ENCODE data around the gene PHIP.
"Not testable (repeated sequence)": the region's sequence is repeated elsewhere in the genome, so short reads cannot be mapped to it uniquely, and the experiment has no call there.

PHIP gene

DNA sequence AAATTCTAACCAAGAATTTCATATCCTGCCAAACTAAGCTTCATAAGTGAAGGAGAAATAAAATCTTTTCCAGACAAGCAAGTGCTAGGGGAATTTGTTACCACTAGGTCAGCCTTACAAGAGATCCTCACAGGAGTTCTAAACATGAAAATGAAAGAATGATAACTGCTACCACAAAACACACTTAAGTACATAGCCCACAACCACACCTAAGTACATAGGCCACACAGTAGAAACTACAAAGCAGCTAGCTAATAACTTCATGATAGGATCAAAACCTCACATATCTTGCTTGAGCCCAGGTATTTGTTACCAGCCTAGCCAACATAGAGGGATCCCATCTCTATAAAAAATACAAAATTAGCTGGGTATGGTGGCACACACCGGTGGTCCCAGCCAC lies 160.3 kb downstream of the PHIP start:
- DNase-seq, result no peak

DNA sequence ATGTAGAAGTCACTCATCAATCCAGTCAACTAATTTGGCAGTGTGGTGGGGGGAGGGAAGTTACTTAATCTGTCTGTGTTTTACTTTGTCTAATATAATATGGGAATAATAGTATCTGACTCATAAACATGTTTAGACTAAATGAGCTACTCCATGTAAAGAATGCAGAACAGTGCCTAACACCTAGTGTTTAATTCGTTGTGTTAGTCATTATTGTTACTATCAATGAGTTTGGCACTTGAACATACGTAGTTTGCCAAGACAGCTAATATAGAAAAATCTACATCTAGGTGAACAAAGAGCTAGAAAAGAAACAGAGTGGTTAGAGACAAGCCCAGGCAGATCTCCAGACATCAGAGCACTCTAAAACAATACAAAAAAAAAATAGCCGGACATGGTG lies 161.6 kb downstream of the PHIP start:
- no peak for DNase-seq

GRCh38 chr6:78911218-78911940 lies 166.7 kb downstream of the PHIP start:
- DNase-seq, result no peak

DNA sequence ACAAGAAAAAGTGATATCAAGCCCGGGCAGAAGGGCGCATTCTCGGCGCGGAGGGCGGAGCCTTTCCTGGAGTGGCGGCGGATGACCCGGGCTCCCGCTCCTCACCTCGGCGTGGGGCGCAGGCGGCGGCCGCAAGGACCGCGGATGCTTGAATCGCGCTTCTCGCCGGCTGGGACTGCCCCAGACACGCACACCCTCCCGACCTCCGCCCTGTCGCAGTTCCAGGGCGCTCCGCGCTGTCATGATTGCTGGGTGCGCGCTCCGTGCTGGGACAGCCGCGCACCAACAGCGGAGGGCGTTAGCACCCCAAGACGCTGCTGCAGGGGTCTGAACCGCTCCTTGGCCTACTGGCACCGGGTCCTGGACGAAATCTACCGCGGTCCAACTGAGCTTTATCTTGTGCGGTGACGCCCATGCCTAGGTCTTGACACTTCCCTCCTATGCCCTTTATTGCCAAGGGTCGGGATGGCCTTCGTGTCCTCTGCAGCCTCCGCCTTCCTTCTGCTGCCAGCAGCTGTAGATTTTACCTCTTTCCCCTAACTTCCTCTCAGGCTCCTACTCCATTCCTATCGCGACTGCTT lies 167.4 kb downstream of the PHIP start:
- DNase-seq, result no peak

- DNase-seq, result no peak
Measured at GRCh38 chr6:78910010-78910409, 168.0 kb downstream of the PHIP start.

DNA sequence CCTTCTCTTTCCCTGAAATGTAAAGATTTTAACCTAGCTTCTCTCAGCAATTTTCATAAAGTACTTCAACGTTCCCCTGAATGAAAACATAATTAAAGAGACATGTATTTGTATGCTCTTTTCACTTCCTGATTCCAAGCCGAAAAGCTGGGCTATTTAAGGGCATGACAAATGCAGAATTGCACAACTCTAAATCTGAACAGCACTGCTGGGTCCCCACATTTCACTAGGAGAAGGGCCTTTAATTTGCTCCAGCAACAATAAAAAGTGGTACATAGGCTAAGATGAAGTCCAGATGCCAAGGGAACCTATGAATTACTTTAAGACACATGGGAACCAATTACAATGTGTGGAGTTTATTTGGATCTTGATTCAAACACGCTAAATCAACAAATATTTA lies 168.7 kb downstream of the PHIP start:
- DNase-seq, result peak; percentile 71

- DNase-seq, result no peak
Measured at GRCh38 chr6:78908621-78909020, 169.4 kb downstream of the PHIP start.

GRCh38 chr6:78896227-78896626 lies 181.8 kb downstream of the PHIP start:
- DNase-seq, result no peak

GRCh38 chr6:78889901-78890300 lies 188.2 kb downstream of the PHIP start:
- not testable (repeated sequence) for DNase-seq
